ENCODE data around the gene CHST6.

CHST6 gene

DNA sequence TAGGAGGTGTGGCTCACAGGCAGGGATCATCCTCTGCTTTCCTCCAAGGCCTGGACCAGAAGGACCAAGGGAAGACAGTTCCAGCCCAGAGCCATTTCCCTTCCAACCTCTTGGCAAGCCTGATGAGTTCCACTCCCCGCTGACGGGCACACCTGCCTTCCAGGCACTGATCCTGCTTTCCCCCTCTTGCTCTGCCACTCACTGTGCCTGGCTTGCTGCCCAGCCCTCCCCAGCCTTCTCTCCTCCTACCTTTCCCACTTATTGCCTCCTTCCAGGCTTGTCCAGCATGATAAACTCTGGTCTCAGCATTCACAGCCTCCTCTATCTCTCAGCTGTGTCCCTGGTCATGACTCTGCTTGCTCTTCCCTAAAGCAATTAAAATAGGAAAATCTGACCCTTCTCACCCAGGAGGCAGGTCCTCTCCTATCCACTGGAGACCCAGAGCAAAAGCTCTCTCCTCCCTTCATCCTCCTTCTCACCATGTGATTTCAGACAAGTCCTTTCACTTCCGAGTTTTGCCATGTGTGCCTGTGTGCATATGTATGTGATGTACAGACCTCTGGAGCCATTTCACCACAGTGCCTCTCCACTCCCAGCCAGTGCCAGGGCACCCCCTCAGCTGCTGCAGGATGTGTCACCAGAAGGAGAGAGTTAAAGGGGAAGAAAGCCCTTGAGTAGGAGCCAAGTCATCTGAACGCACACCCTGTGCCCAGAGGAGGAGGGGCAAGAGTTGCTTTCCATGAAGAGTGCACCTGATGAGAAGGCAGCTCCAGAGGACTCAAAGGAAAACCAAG is 17.4 kb downstream of the CHST6 start:
- H3K27ac ChIP-seq: no peak overlapping the region
- TF ChIP-seq, protein P1, sequence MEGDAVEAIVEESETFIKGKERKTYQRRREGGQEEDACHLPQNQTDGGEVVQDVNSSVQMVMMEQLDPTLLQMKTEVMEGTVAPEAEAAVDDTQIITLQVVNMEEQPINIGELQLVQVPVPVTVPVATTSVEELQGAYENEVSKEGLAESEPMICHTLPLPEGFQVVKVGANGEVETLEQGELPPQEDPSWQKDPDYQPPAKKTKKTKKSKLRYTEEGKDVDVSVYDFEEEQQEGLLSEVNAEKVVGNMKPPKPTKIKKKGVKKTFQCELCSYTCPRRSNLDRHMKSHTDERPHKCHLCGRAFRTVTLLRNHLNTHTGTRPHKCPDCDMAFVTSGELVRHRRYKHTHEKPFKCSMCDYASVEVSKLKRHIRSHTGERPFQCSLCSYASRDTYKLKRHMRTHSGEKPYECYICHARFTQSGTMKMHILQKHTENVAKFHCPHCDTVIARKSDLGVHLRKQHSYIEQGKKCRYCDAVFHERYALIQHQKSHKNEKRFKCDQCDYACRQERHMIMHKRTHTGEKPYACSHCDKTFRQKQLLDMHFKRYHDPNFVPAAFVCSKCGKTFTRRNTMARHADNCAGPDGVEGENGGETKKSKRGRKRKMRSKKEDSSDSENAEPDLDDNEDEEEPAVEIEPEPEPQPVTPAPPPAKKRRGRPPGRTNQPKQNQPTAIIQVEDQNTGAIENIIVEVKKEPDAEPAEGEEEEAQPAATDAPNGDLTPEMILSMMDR (conservative IDR thresholded peaks at IDR 0.05): no peak
- no peak for TF ChIP-seq ZFX (IDR thresholded peaks at IDR 0.05)

DNA sequence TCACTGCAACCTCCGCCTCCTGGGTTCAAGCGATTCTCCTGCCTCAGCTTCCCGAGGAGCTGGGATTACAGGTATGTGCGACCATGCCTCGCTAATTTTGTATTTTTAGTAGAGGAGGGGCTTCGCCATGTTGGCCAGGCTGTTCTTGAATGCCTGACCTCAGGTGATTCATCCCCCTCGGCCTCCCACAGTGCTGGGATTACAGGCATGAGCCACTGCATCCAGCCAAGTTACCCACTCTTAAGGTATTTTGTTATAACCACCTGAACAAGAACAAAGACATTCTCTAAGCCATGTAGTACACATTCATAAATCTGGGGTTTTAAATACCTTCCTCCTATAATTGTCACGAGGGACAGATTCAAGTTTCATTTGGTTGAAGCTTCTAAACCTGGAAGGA is 18.4 kb downstream of the CHST6 start:
- TF ChIP-seq, protein P1 (conservative IDR thresholded peaks at IDR 0.05): no peak
- TF ChIP-seq ZFX (IDR thresholded peaks at IDR 0.05): no peak
- H3K27ac ChIP-seq: no peak overlapping the region

DNA sequence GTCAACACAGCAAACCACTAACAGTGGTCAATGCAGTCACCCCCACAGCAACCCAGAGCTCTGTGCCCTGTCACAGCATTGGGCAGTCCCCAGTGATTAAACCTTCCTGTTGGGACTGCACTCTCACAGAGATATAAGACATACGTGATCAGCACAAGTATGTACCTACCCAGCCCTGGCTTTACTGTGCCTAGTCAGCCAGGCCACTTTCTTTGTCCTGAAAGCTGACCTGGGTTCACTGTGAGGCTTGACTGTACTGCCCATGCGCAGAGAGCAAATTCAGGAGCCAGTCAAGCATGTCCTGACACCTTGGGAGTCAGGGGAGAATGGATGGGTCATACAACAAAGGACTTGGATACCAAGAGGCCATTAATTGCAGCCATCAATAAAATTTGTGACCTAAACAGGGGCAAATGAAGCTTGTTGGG is 19.8 kb downstream of the CHST6 start:
- H3K27ac ChIP-seq: no peak overlapping the region
- TF ChIP-seq, protein P1 (conservative IDR thresholded peaks at IDR 0.05): no peak
- no peak for TF ChIP-seq ZFX (IDR thresholded peaks at IDR 0.05)

DNA sequence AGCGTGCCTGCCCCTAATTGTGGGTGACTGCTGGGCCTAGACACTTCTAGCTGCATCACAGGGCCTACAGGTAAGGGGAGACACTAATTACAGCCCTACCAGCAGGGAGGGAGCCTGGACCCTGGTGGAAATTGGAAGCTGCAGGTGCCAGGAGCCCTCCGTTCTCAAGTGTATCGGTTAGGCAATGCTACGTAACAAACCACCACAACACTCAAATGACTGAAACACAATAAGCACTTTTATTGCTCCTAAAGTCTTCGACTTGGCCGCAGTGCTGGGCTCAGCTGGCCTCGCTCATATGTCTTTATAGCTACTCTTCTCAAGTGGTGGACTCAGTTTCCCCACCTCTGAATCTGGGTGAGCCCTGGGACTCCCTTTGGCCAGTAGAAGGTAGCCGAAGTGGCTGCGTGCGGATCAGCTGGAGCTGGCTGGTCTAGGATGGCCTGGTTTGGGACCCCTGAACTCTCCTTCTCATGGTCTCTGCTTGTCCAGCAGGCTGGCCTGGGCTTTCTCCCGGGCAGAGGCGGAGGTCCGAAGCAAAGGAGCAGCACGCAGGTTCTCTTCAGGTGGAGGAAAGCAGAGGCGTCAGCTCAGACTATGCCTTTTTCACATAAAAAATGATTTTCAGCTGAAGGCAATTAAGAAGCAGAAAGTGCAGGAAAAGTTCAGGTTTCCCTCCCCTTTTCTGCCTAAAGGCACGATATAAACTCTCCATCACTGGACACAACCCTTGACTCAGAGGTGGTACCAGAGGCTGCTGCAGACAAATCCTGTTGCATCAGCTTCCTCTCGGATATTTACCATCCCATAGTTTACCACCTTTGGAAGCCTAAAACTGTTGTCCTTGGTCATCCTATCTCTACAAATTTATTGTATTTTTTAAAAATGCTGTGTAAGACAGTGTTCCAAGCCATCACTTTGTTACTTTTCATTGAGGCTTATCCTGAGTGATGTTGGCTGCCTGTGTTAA is 22.0 kb downstream of the CHST6 start:
- TF ChIP-seq, protein P1 (conservative IDR thresholded peaks at IDR 0.05): no peak
- no peak for TF ChIP-seq ZFX (IDR thresholded peaks at IDR 0.05)
- no peak overlapping the region for H3K27ac ChIP-seq

DNA sequence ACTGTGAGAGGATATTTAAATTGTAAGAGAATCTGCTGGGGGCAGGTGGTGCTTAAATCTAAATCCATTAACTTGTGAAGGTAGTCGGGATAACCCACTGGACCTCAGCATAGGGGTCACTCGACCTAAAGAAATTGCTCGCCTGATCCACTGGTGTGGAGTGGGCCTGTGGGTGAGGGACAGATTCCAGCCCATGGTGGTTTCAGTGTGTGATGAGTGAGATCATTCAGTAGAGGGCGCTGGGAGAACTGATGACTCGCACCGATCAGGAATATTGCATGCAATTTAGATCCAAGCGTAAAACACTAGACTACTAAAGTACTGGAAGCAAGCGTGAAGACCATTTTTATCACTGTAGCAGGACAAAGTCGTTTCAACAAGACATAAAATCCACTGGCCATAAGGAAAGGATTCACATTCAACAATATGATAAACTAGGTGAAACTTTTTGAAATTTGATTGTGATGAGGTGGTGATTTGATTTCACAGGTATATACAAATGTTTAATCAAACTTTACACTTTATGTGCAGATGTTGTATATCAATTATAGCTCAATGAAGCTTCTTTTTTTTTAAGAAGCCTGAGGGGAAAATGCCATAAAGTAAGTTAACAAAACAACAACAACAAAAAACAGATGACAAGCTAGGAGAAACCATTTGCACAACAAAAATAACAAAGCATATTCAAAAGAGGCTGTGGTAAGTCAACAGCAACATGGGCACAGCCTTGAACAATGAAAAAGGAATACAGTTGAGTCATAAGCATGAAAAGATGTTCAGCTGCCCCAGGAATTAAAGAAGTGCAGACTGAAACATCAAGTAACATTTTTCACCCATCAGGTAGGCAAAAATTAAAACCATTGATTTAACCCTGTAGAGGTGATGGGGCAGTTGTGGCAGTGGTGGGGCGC is 23.3 kb downstream of the CHST6 start:
- no peak for TF ChIP-seq ZFX (IDR thresholded peaks at IDR 0.05)
- TF ChIP-seq, protein P1 (conservative IDR thresholded peaks at IDR 0.05): peak; percentile 71
- H3K27ac ChIP-seq: no peak overlapping the region

DNA sequence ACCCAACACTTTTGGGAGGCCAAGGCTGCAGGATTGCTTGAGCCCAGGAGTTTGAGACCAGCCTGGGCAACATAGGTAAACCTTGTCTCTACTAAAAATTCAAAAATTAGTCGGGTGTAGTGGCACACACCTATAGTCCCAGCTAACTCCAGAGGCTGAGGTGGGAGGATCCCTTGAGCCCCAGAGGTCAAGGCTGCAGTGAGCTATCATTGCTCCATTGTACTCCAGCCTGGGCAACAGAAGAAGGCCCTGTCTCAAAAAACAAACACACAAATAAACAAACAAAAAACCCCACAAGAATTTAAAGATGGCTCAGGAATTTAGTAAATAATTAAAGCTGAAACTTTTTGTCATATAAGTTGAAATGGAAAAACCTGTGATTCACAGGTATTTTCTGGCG is 28.5 kb downstream of the CHST6 start:
- TF ChIP-seq, protein P1 (conservative IDR thresholded peaks at IDR 0.05): no peak
- no peak for TF ChIP-seq ZFX (IDR thresholded peaks at IDR 0.05)

More for the DNA sequence above, 28.5 kb downstream of the CHST6 start:
- H3K27ac ChIP-seq: no peak overlapping the region

Measured in C4-2B (cell line).